Lower leg skin (tissue), 4 donors: ENCODE results near the gene FAS. TPM values are rescaled to one million over a fixed set of nuclear protein-coding genes. Genes with fewer than 3 reads are reported as not detected.

Experiments used
- DNase-seq, 2 donors: peaks; one replicate each; pipeline ENCODE4 v3.0.0-alpha.2; 2019; ENCODE audit warnings: low spot score in 2 of 2
- H3K4me3 ChIP-seq: fragments of 200-600 bp; sonication (generic); 2 replicates; pipeline ENCODE4 v1.5.1; 2017; ENCODE audit warnings: mild to moderate bottlenecking, low read depth; ENCODE audit not compliant: poor library complexity, severe bottlenecking
- CTCF ChIP-seq, 3 donors: fragments of 450-650 bp; IDR thresholded peaks; one replicate each; pipeline ENCODE4 v1.5.1; 2016; ENCODE audit warnings: antibody characterized with exemption in 3 of 3, mild to moderate bottlenecking in 3 of 3, moderate library complexity in 2 of 3
- POLR2A ChIP-seq, 2 donors: fragments of 450-650 bp; IDR thresholded peaks; one replicate each; pipeline ENCODE4 v1.6.1; 2016 to 2017; ENCODE audit warnings: antibody characterized with exemption in 2 of 2, mild to moderate bottlenecking in 1 of 2, moderate library complexity in 1 of 2
- WGBS, 2 donors: methylation state at CpG; one replicate each; pipeline ENCODE4 v1.1.5; 2018; 5-methylcytosine and 5-hydroxymethylcytosine counted together
- intact Hi-C: fragments of 100-400 bp; cut with DNase I; formaldehyde crosslinking; loops from one replicate; pipeline ENCODE4 v1.15.0; 2023; ENCODE audit warnings: low total_unique reads
- total RNA-seq, 4 donors: library from RNA; depleted of rRNA; stranded (reverse); fragments of >200 nt; gene quantifications; one replicate each; pipeline ENCODE4 v1.1.0, GENCODE V29; 2016

Gene FAS
- total RNA-seq, 4 donors from 2014 or later: 11.4 to 19.7 (median 16.3) TPM

GRCh38 chr10:89030791-89031190 lies 40.2 kb downstream of the FAS start:
- TF ChIP-seq POLR2A (IDR thresholded peaks at IDR 0.05) (no peak), CTCF (IDR thresholded peaks at IDR 0.05) (no peak)
- 79 to 80% methylated on average over 2 of the region's 2 CpGs for WGBS, 2 donors
- intact Hi-C loops: no loop called here
- DNase-seq: no peak
- H3K4me3 ChIP-seq: no peak overlapping the region

- WGBS, 2 donors: 24 to 32% methylated on average over 8 of the region's 8 CpGs
These were observed 41.7 kb downstream of the FAS start for GRCh38 chr10:89032141-89032891.

GRCh38 chr10:89035461-89035860 lies 44.9 kb downstream of the FAS start:
- H3K4me3 ChIP-seq: no peak overlapping the region
- DNase-seq: no peak
- WGBS, 2 donors: 65 to 86% methylated on average over 1 of the region's 1 CpG
- intact Hi-C loops: no loop called here
- TF ChIP-seq POLR2A (IDR thresholded peaks at IDR 0.05): no peak
- no peak for TF ChIP-seq CTCF (IDR thresholded peaks at IDR 0.05)

More at GRCh38 chr10:89032141-89032891, 41.7 kb downstream of the FAS start:
- DNase-seq: no peak
- intact Hi-C loops: no loop called here
- no peak for TF ChIP-seq CTCF (IDR thresholded peaks at IDR 0.05)
- TF ChIP-seq POLR2A (IDR thresholded peaks at IDR 0.05): no peak
- H3K4me3 ChIP-seq: no peak overlapping the region

- H3K4me3 ChIP-seq: no peak overlapping the region
- no peak for TF ChIP-seq CTCF (IDR thresholded peaks at IDR 0.05)
- no peak for TF ChIP-seq POLR2A (IDR thresholded peaks at IDR 0.05)
- intact Hi-C loops: no loop called here
- DNase-seq: no peak
- WGBS, 2 donors: 83 to 84% methylated on average over 3 of the region's 3 CpGs
These were observed 46.5 kb downstream of the FAS start for GRCh38 chr10:89037096-89037495.

- intact Hi-C loops: no loop called here
- WGBS, 2 donors: 46 to 54% methylated on average over 2 of the region's 2 CpGs
- peak in 1 of 2 donors; percentile 48 for DNase-seq
- TF ChIP-seq POLR2A (IDR thresholded peaks at IDR 0.05) (no peak), CTCF (IDR thresholded peaks at IDR 0.05) (no peak)
- H3K4me3 ChIP-seq: no peak overlapping the region
These were observed 52.0 kb downstream of the FAS start for GRCh38 chr10:89042562-89042961.

GRCh38 chr10:89043052-89043451 lies 52.5 kb downstream of the FAS start:
- WGBS, 2 donors: 38 to 63% methylated on average over 4 of the region's 4 CpGs
- H3K4me3 ChIP-seq: no peak overlapping the region
- no peak for DNase-seq
- intact Hi-C loops: no loop called here
- TF ChIP-seq CTCF (IDR thresholded peaks at IDR 0.05): no peak
- TF ChIP-seq POLR2A (IDR thresholded peaks at IDR 0.05): no peak
